Lung microvascular endothelial cell (primary cell): ENCODE measurements around the gene BRSK1. TPM values are rescaled to one million over a fixed set of nuclear protein-coding genes. Genes with fewer than 3 reads are reported as not detected.
"Not testable (repeated sequence)": the region's sequence is repeated elsewhere in the genome, so short reads cannot be mapped to it uniquely, and the experiment has no call there.

Source experiments
- DNase-seq, 2 donors: peaks; one replicate each; pipeline versions ENCODE4 v3.0.0 to v3.0.0-alpha.2; 2010; ENCODE audit warnings: low read depth in 2 of 2
- total RNA-seq: library from RNA; depleted of rRNA; stranded (reverse); fragments of >200 nt; gene quantifications from 2 replicates; pipeline ENCODE4 v1.2.1, GENCODE V29; 2014

BRSK1 gene
- total RNA-seq, 1 donor from 2014 or later, result 1.2 TPM

DNA sequence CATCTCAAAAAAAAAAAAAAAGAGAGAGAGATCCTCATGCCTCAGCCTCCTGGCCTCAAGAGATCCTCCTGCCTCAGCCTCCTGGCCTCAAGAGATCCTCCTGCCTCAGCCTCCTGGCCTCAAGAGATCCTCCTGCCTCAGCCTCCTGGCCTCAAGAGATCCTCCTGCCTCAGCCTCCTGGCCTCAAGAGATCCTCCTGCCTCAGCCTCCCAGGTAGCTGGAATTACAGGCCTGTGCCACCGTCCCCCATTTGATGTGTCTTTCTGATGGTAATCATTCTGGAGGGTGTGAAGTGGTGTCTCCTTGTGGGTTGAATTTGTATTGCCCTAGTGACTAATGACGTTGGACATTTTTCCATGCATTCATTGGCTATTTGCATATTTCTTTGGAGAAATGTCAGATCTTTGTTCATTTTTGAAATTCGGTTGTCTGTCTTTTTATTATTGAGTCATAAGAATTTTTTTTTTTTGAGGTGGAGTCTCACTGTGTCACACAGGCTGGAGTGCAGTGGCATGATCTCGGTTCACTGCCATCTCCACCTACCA is 45.0 kb downstream of the BRSK1 start:
- peak in 1 of 2 donors; percentile 35 for DNase-seq

DNA sequence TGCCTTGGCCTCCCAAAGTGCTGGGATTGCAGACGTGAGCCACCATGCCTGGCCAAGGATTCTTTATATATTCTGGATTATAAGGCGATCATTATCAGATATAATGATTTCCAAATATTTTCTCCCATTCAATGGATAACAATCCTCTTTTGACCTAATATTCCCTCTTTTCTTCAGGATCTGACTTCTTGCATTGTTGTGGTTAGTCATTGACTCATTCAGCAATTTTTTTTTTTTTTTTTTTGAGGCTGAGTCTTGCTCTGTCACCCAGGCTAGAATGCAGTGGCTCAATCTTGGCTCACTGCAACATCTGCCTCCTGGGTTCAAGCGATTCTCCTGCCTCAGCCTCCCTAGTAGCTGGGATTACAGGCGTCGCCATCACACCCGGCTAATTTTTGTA is 46.0 kb downstream of the BRSK1 start:
- DNase-seq, result not testable (repeated sequence)

DNA sequence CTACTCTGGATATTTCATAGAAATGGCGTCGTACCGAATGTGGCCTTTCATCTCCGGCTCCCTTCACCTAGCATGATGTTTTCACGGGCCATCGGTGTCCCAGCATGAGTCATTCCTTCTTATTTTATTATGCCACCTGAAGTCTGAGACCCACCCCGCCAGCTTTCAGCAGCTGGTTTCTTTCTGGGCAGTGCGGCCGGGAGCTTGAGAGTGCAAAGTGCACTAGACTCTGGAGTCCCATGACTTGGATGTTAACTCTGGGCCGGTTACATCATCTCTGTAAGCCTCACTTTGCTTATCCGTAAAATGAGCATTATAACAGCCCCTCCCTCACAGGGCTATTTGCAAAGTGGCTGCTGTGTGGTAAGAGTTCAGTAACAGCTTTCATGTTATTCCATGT is 50.1 kb downstream of the BRSK1 start:
- DNase-seq, result no peak

DNA sequence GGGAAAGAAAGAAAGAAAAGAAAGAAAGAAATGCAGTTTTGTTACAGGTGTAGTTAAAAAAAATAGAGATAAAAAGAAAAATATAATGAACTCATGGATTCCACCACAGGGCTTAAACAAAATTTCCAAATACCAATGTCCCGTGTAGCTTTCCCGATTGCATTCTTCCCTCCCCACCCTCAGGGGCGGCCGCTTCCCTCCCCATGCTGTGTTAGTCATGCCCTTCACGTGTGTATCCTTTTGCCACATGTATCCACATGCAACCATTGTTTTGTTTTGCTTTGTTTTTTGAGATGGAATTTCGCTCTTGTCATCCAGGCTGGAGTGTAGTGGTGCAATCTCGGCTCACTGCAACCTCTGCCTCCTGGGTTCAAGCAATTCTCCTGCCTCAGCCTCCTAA is 52.3 kb downstream of the BRSK1 start:
- peak in 1 of 2 donors; percentile 25 for DNase-seq

DNA sequence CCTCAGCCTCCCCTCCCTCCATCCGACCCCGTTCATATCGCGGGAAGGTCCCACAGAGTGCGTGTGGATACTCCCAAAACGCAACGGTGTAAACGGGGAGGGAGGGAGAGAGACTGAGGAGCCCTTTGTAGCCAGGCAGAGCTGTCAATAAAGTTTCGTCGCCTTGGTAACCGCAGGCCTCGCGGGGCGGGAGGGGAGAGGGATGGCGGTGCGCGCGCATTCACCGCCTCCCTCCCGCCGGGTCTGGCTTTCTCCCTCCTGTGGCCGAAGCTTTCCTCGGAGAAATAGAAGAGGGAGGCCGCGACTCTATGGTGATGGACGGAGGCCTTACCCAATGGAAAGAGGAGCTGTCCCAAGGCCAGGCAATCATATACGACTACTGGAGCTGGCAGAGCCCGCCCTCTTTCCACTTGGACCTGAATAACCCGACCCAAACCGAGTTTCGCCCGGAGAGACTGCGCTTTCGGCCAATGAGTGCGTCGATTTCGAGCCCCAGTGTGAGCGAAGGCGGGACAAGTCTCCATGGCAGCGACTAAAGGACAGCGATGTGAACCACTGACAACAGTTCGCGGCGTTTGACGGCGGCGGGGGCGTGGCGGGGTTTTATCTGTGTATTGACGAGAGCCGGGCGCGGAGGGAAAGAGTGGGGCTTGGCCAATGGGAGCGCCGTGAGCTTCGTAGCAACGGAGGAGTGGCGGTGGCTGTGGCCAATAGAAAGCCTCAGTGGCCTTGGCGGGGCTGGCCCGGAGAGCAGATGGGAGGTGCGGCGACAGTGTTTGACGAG is 55.5 kb downstream of the BRSK1 start, which contains the start of gene KMT5C:
KMT5C (plus strand) TSS at position 772 of the 784 bp plus-strand sequence. CDS start 2,061 bp downstream, outside the sequence.
- peak; percentile 100 for DNase-seq

DNA sequence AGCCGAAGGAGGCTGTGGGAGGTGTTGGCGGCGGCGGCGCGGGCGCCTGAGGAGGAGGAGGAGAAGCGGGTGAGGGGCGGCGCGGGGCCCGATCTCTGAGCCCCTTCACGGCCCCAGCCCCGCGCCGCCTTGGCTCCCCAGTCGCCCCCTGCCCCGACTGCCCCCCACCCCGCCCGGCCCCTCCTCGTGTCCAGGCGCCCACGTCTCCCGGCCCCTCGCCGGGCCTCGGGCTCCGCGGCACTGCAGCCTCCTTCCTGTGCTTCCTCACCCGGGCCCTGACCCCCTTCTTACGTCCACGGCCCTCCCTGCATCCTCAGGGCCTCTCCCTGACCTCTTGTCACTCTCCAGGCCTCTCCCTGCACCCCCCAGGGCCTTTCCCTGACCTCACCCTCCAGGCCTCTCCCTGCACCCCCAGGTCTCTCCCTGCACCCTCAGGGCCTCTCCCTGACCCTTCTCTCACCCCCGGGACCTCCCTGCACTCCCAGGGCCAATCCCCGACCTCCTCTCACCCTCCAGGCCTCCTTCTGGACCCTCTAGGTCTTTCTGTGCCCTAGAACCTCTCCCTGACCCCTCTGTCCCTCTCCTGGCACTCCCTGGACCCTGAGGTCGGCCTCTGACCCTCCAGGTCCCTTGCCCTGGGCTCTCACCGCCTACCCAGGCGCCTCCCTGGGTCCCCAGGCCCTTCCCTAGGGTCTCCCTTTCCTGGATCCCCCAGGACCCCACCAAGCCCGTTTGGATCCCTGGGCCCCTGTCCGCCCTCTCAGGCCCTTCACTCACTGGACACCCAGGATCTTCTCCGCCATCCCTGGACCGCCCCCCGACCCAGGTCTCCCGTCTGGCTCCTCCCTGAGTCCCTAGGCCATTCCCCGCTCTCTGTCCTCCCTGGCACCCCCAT is 56.3 kb downstream of the BRSK1 start:
- no peak for DNase-seq

DNA sequence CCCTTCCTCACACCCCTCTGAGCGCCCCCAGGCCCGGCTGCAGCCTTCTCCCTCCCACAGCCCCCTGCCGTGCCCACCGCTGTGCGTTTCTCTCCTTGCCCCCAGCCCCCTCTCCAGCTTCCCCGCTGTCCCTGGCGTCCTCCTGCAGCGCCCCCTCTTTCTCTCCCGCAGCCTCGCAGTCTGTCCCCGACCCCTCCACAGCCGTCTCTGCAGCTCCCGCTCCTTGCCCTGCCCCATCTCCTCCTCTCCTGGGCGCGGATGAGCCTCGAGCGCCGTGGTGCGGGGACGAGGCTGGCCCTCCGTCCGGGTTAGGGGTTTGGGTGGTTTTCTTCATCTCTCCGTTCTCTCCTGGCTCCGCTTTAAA is 57.0 kb downstream of the BRSK1 start:
- peak; percentile 19 for DNase-seq

DNA sequence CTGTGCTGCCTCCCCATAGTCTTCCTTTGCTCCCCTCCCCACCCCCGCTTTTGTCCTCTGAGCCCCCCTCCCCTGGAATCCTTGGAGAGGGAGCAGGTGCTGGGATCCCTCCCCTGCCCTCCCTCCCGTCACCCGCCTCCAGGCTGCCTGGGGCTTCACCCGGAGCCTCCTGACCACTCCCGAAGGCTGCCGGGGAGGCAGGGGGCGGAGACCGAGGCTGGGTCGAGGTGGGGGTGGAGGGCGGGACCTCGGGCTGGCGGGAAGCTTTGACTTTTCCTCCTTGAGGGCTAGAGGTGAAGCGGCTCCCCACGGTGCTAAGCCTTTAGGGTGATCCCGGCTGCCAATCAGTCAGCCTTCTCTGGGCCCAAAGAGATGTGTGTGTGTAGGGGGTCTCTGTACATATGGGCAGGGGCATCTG is 57.4 kb downstream of the BRSK1 start:
- peak in 1 of 2 donors; percentile 36 for DNase-seq

DNA sequence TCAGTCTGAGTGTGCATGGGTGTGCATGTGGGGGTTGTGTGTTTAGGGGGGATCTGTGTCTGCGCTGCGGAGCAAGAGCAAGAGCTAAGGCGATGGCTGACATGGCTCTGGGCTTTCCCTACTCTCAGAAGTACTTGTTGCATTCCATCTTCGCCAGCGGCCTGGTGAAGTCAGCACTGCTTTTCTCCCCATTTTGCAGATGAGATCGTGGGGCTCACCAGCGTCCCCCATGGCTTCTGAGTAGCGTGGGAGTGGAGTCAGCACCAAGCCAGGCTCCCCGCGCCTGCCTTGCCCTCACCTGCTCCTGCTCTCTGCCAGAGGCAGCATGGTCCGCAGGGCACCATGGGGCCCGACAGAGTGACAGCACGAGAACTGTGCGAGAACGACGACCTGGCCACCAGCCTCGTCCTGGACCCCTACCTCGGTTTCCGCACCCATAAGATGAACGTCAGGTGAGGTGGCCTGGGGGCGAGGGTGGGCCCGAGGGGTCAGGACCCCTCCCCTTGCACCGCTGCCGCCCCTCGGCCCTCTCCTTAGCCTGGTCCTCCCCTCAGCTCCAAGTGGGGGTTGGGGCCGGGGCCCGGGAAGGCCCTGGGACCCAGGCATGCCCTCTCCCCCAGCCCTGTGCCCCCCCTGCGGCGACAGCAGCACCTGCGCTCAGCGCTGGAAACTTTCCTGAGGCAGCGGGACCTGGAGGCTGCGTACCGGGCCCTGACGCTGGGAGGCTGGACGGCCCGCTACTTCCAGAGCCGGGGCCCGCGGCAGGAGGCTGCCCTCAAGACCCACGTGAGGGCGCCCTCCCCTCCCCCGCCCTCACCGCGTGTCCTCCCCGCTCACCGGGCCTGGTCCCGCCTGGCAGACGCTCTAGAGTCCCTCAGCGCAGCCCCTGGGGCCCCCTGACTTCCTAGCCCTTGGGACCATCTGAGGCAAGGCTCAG is 58.1 kb downstream of the BRSK1 start:
- no peak for DNase-seq

DNA sequence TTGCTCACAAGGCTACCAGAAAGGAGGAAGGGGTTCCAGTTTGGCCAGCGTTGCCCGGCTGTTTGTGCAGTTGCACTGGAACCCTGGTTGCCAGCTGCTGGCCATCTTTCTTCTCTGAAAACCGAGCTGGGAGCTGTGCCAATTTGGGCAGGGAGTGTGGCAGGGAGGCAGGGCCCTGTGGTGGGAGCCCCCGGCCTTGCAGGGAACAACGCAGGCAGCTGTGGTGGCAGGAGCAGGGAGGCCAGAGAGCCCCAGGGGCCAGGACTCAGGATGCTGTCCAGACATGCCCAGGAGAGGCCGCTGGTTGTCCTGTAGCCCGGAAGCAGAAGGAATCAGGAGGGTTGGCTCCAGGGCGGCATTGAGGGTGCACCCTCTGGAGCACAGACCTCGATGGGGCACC is 60.6 kb downstream of the BRSK1 start:
- no peak for DNase-seq

DNA sequence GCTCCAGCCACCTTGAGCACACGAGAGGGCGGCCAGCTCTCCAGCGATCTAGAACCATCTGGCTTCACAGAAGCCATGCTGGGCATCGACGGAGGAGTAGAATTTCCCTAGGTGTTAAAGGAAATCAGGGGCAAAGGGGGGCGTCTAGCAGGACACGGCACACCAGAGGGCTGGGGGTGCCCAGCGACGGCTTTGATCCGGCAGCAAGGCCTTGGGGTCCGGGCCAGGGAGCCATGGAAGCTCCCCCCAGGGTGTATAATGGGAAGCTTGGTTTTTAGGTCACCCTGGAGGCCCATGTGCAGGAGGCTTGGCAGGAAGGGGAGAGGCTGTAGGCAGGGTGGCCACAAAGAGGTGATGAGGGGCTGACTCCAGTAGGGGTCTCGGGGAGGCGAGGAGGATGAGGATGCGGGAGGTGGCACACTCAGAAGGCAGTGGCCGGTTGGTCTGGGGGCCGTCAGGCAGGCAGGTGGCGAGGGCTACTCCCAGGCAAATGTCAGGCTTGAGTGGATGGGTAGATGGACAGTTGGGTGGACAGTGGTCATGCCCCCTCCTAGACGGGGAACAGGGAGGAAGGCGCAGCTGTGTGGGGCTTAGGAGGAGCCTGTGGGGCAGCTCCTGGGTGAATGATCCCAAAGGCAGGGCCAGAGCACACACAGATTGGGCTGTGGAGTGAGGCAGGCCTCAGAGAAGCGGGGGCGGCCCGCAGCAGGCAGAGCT is 61.5 kb downstream of the BRSK1 start:
- DNase-seq, result no peak

DNA sequence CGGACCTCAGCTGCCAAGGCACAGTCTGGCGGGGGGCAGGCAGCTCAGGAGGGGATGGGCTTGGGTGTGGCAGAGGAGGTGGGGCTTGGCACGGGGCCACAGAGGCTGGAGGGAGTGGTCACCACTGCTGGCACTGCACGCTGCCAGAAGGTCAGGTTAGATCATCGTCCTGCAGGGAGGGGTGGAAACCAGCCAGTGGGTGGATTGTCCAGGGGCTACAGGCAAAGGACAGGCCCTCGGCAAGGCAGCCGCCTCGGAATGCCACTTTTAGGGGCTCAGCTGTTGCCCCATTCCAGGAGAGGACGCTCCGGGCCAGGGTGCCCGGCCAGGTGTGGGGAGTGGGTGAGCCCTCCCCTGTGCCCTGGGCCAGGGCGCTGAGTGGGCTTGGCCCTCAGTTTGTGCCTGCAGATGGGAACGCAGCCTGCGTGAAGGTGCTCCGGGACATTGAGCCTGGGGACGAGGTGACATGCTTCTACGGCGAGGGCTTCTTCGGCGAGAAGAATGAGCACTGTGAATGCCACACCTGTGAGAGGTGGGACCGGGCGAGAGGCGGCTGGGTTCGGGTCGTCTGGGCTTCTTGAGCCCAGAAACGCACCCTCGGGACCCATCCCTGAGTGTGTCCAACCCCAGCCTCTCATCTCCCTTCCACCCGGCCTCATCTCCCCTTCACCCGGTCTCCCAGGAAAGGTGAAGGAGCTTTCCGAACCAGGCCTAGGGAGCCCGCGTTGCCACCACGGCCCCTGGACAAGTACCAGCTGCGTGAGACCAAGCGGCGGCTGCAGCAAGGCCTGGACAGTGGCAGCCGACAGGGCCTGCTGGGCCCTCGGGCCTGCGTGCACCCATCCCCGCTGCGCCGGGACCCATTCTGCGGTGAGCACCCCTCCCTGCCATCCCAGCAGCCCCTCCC is 62.3 kb downstream of the BRSK1 start:
- peak in 1 of 2 donors; percentile 58 for DNase-seq

DNA sequence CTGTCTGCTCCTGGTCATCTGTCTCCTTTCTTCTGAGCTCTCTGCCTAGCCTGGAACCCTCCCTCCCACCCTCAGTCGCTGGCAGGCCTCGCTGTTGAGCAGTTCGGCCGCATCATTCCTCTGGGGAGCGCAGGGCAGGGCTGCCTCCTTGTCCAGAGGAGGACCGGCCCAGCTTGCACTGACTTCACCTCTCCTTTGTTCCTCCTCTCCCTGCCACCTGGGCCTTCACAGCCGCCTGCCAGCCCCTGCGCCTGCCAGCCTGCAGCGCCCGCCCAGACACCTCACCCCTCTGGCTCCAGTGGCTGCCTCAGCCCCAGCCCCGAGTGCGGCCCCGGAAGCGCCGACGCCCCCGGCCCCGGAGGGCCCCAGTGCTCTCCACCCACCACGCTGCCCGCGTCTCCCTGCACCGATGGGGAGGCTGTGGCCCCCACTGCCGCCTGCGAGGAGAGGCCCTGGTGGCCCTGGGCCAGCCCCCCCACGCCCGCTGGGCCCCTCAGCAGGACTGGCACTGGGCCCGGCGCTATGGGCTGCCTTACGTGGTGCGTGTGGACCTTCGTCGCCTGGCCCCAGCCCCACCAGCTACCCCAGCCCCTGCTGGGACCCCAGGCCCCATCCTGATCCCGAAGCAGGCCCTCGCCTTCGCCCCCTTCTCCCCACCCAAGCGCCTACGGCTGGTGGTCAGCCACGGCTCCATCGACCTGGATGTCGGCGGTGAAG is 63.1 kb downstream of the BRSK1 start:
- no peak for DNase-seq

DNA sequence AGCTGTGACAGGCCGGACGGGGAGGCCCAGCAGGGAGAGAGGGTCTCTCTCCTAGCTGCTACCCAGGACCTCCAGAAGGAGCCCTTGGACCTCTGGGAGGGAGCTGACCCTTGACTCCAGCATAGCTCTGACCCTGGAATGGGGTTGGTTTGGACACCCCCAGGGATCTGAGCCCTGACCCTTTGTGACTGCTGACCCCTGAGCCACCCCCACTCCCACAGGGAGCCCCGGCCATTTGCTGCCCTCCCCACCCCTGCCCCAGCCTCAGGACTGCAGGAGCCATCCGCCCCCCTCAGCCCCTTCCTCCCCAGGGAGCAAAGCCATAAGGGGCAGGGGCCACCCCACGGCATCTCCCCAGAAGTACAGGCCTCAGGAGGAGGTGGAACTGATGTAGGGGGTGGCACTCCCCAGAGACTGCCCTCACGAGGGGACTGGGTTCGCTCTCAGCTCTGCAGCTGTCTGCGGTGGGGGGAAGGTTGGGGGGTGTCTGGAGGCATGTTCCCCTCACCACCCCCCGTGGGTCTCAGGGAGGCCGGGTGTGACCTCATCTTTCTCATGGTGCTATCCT is 63.7 kb downstream of the BRSK1 start:
- no peak for DNase-seq

DNA sequence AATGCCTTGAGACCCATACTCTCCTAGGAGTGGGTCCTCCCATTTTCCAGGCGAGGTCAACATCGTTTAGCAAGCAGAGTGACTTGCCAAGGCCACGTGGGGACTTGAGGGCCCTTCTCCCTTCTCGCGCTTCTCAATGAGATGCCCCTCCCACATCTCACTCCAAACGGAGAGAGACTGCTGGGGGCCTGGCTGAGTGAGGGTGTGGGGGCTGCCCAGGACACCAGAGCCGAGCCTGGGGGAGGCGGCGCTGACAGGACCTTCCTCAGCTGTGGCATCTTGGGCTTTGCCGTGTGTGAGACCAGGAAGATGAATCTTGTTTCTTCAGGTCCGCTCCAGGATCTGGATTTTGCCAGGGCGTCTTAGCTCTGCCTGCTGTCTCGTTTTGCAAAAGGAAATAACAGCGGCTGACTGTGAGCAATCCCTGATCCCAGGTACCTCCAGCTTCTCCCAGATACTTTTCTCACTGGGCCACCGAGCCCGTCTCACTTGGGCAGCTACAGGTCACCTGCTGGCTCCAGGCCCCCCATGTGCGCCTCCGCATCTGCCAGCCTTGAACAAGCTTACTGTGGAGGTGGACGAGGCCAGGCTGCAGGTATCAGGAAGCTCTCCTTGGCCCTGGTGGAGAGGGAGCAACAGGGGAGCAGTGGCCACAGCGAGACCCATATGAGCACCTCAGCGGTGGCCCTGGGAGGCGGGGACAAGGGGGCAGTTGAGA is 64.7 kb downstream of the BRSK1 start:
- no peak for DNase-seq

DNA sequence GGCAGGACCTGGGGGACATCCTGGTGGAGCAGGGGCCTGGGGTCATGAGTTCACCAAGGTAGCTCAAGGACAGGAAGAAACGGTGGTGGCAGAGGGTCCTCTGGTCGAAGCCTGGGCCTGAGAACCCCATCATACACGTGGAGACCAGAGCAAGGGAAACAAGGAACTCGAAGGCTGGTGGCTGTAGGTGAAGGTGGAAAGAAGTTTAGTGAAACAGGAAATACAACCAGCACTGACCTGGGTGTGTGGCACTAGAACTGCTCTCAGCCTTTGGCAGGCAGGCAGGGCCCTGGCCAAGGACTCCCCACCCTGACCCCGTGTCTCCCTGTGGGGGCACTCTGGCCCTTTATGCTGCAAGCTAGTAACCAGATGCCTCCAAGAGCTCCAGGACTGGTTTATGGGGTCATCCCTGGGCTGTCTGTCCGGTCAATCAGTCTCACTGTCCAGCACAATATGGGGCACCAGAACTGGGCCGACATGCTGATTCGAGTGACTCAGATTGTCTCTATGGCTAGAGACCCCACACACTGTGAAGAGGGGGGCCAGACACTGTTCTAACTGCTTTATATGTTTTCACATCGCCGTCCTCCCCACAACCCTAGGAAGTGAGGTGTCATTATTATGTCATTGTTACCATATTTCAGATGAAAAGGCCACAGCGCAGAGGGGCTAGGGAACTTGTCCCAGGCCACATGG is 67.0 kb downstream of the BRSK1 start:
- no peak for DNase-seq

DNA sequence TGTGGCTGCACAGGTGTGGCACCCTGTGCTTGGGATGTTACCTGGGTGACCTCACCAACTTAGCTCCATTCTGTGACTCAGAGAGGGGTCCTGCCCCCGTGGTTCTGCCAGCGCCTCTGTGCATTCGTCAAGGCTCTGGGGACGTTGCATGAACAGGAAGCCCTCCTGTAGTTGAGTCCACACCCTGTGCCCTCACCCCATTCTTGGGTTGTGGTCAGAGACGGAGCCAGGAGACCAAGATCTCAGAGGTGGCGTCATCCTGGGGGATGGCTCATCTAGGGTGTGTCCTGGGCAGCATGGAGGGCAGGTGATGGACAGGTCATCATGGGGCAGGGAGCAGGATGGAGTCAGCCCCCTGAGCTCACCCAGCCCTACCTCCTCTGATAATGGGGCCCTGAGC is 68.2 kb downstream of the BRSK1 start:
- DNase-seq, result no peak
